Effector memory CD8-positive, alpha-beta T cell (primary cell): ENCODE data around the gene TUBGCP4.
A peak's percentile ranks its signal among the peaks of the same experiment; 100 is the strongest.

ENCODE experiments used
- ATAC-seq: fragments of 150-1000 bp; cut with Tn5 transposase; replicated peaks from 2 replicates; pipeline ENCODE4 v1.10.0; 2021; ENCODE audit warnings: mild to moderate bottlenecking, moderate library complexity
- DNase-seq, 3 experiments: peaks; one replicate each; pipeline ENCODE4 v3.0.0; 2021
- H3K27ac Mint-ChIP-seq, 2 donors: one replicate each; pipeline ENCODE4 v1.8.0; 2022; ENCODE audit warnings: mild to moderate bottlenecking in 2 of 2, mixed read lengths in 2 of 2, moderate library complexity in 2 of 2
- H3K27me3 Mint-ChIP-seq, 2 donors: one replicate each; pipeline ENCODE4 v1.8.0; 2022; ENCODE audit warnings: mixed read lengths in 2 of 2
- H3K36me3 Mint-ChIP-seq: one replicate; pipeline ENCODE4 v1.8.0; 2022; ENCODE audit warnings: mild to moderate bottlenecking, moderate library complexity, mixed read lengths; ENCODE audit not compliant: insufficient read depth
- H3K4me1 Mint-ChIP-seq, 2 donors: one replicate each; pipeline ENCODE4 v1.8.0; 2022; ENCODE audit warnings: low read depth in 2 of 2, mixed read lengths in 2 of 2
- H3K4me3 Mint-ChIP-seq, 2 donors: one replicate each; pipeline ENCODE4 v1.8.0; 2022; ENCODE audit warnings: mild to moderate bottlenecking in 2 of 2, mixed read lengths in 2 of 2, moderate library complexity in 2 of 2
- H3K9me3 Mint-ChIP-seq, 2 donors: one replicate each; pipeline ENCODE4 v1.8.0; 2022; ENCODE audit warnings: mixed read lengths in 2 of 2
- total RNA-seq, 9 experiments: gene quantifications; one replicate each; lab custom pipeline; 2026; lab: John Stamatoyannopoulos, UW

Gene TUBGCP4, protein sequence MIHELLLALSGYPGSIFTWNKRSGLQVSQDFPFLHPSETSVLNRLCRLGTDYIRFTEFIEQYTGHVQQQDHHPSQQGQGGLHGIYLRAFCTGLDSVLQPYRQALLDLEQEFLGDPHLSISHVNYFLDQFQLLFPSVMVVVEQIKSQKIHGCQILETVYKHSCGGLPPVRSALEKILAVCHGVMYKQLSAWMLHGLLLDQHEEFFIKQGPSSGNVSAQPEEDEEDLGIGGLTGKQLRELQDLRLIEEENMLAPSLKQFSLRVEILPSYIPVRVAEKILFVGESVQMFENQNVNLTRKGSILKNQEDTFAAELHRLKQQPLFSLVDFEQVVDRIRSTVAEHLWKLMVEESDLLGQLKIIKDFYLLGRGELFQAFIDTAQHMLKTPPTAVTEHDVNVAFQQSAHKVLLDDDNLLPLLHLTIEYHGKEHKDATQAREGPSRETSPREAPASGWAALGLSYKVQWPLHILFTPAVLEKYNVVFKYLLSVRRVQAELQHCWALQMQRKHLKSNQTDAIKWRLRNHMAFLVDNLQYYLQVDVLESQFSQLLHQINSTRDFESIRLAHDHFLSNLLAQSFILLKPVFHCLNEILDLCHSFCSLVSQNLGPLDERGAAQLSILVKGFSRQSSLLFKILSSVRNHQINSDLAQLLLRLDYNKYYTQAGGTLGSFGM
- total RNA-seq, result 10.8 to 42.2 (median 24.1) reads per million in 9 experiments

DNA sequence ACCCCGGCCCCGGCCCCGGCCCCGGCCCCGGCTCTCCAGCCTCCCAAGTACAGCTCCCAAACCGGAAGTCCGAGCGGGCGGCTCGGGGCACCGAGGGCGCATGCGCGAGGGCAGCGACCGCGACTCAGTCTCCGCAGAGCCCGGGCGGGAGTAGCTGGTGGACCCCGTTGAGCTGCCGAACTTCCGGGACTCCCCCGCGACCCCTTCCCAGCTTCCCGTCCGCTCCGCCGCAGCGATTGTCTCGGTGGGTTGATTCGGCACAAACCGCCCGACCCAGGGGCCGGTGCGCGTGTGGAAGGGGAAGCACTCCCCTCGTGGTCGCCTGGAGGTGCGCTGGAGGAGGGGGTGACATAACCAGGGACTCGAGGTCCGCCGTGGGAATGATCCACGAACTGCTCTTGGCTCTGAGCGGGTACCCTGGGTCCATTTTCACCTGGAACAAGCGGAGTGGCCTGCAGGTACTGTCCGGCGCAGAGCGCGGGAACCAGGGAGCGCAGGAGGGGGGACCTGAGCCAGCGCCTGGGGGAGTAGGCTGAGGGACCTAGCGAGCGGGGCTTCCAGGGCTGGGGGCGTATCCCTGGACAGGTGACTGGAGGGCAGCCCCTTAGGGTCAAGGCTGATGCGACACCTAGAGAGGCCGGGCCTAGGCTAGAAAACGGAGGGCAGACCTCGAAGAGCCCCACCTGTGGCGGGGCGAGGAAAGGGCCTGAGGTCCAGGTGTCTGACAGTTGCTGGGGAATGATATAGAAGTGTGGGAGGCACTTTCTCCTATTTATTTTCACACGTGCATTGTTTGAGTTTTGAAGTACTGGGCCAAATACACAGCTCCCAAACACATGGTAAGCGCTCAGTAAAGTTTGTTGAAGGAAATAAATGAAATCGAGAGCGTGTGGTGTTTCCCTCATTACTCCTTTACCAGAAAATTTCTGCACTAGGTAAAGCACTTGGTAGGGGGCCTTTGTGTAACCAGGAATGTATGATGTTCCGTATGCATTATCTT lies at the start of gene TUBGCP4, which contains the start of gene ZSCAN29:
Gene TUBGCP4, plus strand, starts transcription at position 127 of the 1,000 bp plus-strand sequence. Its CDS starts 254 bp downstream, at position 381.
Gene ZSCAN29, minus strand, starts transcription at position 69 of the 1,000 bp plus-strand sequence. CDS start 1,130 bp downstream, outside the sequence.
- H3K27ac Mint-ChIP-seq, result peak within 1 kb of the TSS; percentile 83 to 91
- no peaks in the 10 kb centered on the region for H3K27me3 Mint-ChIP-seq
- ATAC-seq, result peak; percentile 82
- DNase-seq, result peak; percentile 60 to 64 (median 63)
- peaks cover 0 to 27% of the 10 kb centered on the region in 2 donors for H3K9me3 Mint-ChIP-seq
- peaks cover 14% of the 10 kb centered on the region for H3K36me3 Mint-ChIP-seq
- peaks cover 38 to 44% of the 10 kb centered on the region in 2 donors for H3K4me1 Mint-ChIP-seq
- H3K4me3 Mint-ChIP-seq, result peak within 1 kb of the TSS; percentile 93

DNA sequence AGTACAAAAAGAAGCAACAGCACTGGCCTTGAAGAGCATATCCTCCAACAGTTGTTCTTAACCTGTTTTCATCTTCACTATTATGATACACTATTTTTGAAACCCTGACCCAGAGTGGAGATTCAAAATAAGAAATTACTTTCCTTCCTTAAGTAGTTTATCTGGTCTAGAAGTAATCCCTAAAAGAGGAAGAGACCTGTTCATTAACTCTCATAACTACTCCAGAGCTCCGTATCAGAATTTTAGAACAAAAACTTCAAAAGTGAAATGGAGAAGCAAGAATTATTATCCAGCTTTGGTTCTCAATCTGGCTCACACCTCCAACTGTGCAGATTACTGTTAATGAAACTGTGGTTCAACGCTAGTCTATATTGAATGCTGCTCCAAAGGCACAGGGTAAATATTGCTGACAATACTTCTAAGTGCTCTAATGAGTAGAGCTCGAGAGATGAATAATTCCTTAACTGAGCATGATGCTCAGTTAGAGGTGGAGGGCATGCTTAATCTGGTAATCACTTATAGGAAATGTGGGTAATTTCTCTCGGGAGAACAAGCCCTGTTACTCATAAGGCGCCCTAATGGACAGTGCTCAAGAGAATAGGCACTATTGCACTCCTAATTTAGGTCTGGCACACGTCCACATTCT lies 45.7 kb upstream of the TUBGCP4 start:
- no peak for ATAC-seq
- H3K27ac Mint-ChIP-seq, result no peak overlapping the region
- no peak for DNase-seq
- peaks cover 0 to 5% of the 10 kb centered on the region in 2 donors for H3K27me3 Mint-ChIP-seq
- H3K36me3 Mint-ChIP-seq, result peaks cover 13% of the 10 kb centered on the region
- H3K4me3 Mint-ChIP-seq, result no peak overlapping the region
- no peaks in the 10 kb centered on the region for H3K9me3 Mint-ChIP-seq
- peaks cover 5 to 10% of the 10 kb centered on the region in 2 donors for H3K4me1 Mint-ChIP-seq

GRCh38 chr15:43329217-43329959 lies 41.5 kb upstream of the TUBGCP4 start:
- ATAC-seq, result no peak
- DNase-seq, result peak in 1 of 3 experiments; percentile 5
- Mint-ChIP-seq H3K9me3 (peaks cover 0 to 10% of the 10 kb centered on the region in 2 donors), H3K4me1 (peaks cover 12 to 14% of the 10 kb centered on the region in 2 donors), H3K27me3 (no peaks in the 10 kb centered on the region), H3K36me3 (peaks cover 26% of the 10 kb centered on the region), H3K4me3 (peak overlapping the region; percentile 93 to 94), H3K27ac (peak overlapping the region; percentile 98 to 99)

DNA sequence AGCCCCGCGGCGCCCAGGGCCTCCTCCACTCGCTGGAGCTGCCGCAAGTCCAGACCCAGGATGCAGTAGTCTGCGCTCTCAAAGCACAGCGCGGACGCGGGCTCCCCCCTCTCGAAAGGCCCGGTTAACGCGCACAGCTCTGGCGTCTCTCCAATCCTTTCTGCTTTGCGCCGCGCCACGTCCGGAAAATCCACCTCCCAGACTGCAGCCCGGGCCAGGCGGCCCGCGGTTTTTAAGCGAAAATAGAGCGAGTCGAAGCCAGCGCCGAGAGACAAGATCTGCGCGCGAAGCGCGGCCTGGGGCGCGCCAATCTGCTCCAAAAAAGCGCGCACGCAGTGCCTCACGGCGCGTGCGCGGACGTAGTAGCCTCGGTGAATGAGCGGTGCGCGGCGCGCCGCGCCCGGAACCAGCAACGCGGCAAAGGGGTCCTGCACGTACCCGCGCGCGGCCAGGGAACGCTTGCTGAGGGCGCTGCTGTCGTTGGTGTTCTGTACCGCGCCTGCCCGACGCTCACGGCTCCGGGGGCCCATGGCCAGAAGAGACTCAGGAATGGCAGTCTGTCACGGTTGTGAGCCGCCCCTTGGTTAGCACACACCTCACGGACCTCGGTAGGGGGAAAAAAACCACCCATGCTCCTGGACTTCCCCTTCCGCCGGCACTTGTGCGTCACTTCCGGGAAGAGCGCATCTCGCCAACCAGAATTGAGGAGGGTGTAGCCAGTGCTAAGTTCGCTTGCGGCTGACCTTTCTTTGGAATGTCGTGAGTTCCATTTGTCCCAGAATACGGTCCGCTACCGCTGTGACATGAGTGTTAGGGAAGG lies 40.7 kb upstream of the TUBGCP4 start, which contains the start of gene LCMT2:
Gene LCMT2, minus strand, starts transcription at position 614 of the 820 bp plus-strand sequence. Its CDS starts 84 bp downstream, at position 530.
- DNase-seq (peak; percentile 87 to 90 (median 88)), ATAC-seq (peak; percentile 90)
- Mint-ChIP-seq H3K36me3 (peaks cover 26% of the 10 kb centered on the region), H3K27ac (peak within 1 kb of the TSS; percentile 98 to 99), H3K27me3 (no peaks in the 10 kb centered on the region), H3K9me3 (peaks cover 0 to 10% of the 10 kb centered on the region in 2 donors), H3K4me3 (peak within 1 kb of the TSS; percentile 93 to 94), H3K4me1 (peaks cover 12 to 14% of the 10 kb centered on the region in 2 donors)

DNA sequence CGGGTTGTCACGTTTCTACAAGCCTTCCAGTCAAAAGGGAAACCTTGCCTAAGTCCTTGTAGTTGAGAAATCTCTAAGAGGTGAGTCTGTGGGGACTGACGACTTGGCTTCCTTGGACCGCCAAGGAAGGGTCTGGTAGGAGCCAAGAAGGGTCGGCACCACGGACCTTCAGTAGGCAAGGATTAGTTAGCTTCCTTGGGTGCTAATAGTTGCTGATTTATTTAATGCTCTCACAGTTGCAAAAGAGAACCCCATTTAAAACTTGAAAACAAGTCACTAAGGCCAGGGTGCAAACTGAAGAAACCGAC lies 40.2 kb upstream of the TUBGCP4 start:
- peak overlapping the region; percentile 93 to 94 for H3K4me3 Mint-ChIP-seq
- H3K27ac Mint-ChIP-seq, result peak overlapping the region; percentile 98 to 99
- peaks cover 12 to 13% of the 10 kb centered on the region in 2 donors for H3K4me1 Mint-ChIP-seq
- ATAC-seq (peak; percentile 5), DNase-seq (no peak)
- peaks cover 0 to 10% of the 10 kb centered on the region in 2 donors for H3K9me3 Mint-ChIP-seq
- H3K27me3 Mint-ChIP-seq, result no peaks in the 10 kb centered on the region
- peaks cover 26% of the 10 kb centered on the region for H3K36me3 Mint-ChIP-seq

DNA sequence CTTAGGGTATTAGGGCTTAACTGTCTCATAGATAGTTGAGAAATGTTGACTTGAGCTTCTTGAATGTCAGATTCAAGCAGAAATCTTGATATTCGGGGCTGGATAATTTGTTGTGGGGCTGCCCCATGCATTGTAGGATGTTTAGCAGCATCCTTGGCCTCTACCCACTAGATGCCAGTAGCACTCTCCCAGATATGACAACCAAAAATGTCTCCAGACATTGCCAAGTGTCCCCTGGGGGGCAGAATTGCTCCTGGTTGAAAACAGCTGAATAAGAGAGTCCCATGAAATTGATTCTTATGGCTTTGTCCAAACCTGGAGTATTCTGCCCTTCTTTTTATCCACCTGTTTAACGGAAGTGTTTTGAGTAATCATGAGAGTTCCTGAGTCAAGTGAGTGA lies 24.6 kb upstream of the TUBGCP4 start:
- Mint-ChIP-seq H3K4me1 (no peaks in the 10 kb centered on the region), H3K36me3 (peaks cover 4% of the 10 kb centered on the region), H3K27ac (no peak overlapping the region), H3K9me3 (no peaks in the 10 kb centered on the region), H3K4me3 (no peak overlapping the region), H3K27me3 (no peaks in the 10 kb centered on the region)
- no peak for DNase-seq
- no peak for ATAC-seq

GRCh38 chr15:43347114-43347513 lies 23.8 kb upstream of the TUBGCP4 start:
- Mint-ChIP-seq H3K4me1 (no peaks in the 10 kb centered on the region), H3K36me3 (peaks cover 4% of the 10 kb centered on the region), H3K4me3 (no peak overlapping the region), H3K9me3 (no peaks in the 10 kb centered on the region), H3K27me3 (no peaks in the 10 kb centered on the region), H3K27ac (no peak overlapping the region)
- ATAC-seq, result no peak
- no peak for DNase-seq

DNA sequence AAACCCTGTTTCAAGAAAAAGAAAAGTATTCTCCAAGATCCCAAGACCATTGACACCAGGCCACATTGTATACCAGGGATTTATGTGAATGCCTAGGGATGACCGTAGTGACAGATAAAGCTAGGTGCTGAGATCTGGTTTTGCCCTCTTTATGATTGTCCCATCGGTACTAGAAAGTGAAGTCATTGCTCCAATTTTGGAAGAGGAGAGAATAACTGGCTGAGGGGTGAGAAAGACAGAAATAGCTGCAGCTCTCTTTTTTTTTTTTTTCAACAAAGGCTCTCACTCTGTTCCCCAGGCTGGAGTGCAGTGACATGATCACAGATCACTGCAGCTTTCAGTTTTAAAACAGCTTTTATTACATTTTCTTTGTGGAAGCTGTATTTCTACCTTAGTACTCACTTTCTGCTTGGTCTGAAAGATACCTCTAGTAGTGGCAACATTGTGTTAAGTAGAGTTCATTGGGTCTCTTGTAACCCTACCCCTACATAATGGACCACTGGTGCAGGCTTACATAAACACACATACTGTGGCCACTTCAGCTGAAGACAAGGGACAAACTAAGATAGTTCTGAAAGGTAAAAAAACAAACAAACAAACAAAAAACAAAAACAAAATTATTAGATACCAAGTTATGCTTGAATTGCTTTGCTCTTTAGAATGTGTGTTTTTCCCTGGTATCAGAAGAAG lies 18.1 kb upstream of the TUBGCP4 start:
- Mint-ChIP-seq H3K27me3 (no peaks in the 10 kb centered on the region), H3K27ac (no peak overlapping the region), H3K36me3 (no peaks in the 10 kb centered on the region), H3K4me1 (no peaks in the 10 kb centered on the region), H3K9me3 (no peaks in the 10 kb centered on the region), H3K4me3 (no peak overlapping the region)
- DNase-seq (no peak), ATAC-seq (no peak)

DNA sequence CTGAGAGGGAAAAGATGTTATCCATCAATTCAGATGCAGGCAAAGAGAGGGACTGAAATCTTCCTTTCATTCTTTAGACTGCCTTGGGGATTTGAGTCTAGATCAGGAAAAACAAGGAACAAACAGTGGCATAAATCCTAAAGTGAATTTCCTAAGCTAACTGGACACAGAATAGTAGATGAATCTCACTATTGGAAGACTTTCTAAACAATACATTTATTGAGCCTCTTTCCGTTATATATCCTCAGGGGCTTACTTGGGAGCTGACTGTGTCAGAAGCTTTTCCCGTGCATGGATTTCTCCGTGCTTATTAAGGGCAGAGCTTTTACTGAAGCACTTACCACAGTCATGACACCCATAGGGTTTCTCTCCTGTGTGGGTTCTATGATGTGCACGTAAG lies 10.1 kb upstream of the TUBGCP4 start:
- ATAC-seq (no peak), DNase-seq (no peak)
- Mint-ChIP-seq H3K27ac (no peak overlapping the region), H3K27me3 (no peaks in the 10 kb centered on the region), H3K9me3 (peaks cover 9 to 18% of the 10 kb centered on the region in 2 donors), H3K4me3 (no peak overlapping the region), H3K4me1 (peaks cover 0 to 2% of the 10 kb centered on the region in 2 donors), H3K36me3 (peaks cover 11% of the 10 kb centered on the region)

DNA sequence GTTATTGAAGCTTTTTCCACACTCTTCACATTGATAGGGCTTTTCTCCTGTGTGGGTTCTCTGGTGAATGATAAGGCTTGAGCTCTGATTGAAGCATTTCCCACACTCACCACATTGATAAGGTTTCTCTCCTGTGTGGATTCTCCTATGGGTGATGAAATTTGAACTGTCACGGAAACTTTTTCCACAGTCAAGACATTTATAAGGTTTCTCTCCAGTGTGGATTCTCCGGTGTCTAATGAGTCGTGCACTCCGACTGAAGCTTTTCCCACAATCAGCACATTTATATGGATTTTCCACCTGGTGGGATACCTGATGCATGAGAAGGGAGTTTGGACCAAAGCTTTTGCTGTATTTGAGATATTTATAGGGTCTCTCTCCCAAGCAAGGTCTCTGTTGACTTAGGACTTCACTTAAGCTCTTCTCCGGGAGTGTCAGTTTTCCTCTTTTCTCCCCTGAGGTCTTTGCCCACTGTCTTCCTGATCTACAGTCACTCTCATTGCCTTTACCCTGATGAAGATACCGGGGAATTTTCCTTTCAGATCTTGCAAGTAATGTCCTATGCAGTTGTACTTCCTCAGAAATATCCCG lies 9.5 kb upstream of the TUBGCP4 start:
- H3K4me3 Mint-ChIP-seq, result no peak overlapping the region
- no peaks in the 10 kb centered on the region for H3K27me3 Mint-ChIP-seq
- H3K36me3 Mint-ChIP-seq, result peaks cover 11% of the 10 kb centered on the region
- H3K9me3 Mint-ChIP-seq, result peaks cover 9 to 23% of the 10 kb centered on the region in 2 donors
- no peak overlapping the region for H3K27ac Mint-ChIP-seq
- DNase-seq (no peak), ATAC-seq (no peak)
- peaks cover 0 to 2% of the 10 kb centered on the region in 2 donors for H3K4me1 Mint-ChIP-seq
